ENCODE measurements around the gene LTBP1.

LTBP1 gene

GRCh38 chr2:33307659-33308270 lies 361.0 kb downstream of the LTBP1 start:
- DNase-seq (ENCODE audit: low read depth in 2 of 2) = no peak

GRCh38 chr2:33312355-33312754 lies 365.6 kb downstream of the LTBP1 start:
- peak; percentile 80 to 85 for DNase-seq (ENCODE audit: low read depth in 2 of 2)

GRCh38 chr2:33313039-33313438 lies 366.3 kb downstream of the LTBP1 start:
- no peak for DNase-seq (ENCODE audit: low read depth in 2 of 2)

GRCh38 chr2:33314541-33314940 lies 367.8 kb downstream of the LTBP1 start:
- DNase-seq (ENCODE audit: low read depth in 2 of 2) = no peak

- peak; percentile 81 to 84 for DNase-seq (ENCODE audit: low read depth in 2 of 2)
Measured at GRCh38 chr2:33316328-33316727, 369.6 kb downstream of the LTBP1 start.

GRCh38 chr2:33317369-33318007 lies 370.7 kb downstream of the LTBP1 start:
- no peak for DNase-seq (ENCODE audit: low read depth in 2 of 2)

GRCh38 chr2:33318456-33318855 lies 371.7 kb downstream of the LTBP1 start:
- no peak for DNase-seq (ENCODE audit: low read depth in 2 of 2)

GRCh38 chr2:33320573-33320972 lies 373.8 kb downstream of the LTBP1 start:
- DNase-seq (ENCODE audit: low read depth in 2 of 2) = no peak

- peak; percentile 79 to 81 for DNase-seq (ENCODE audit: low read depth in 2 of 2)
Measured at GRCh38 chr2:33321236-33321771, 374.6 kb downstream of the LTBP1 start.

- DNase-seq (ENCODE audit: low read depth in 2 of 2) = peak in 1 of 2 experiments; percentile 38
Measured at GRCh38 chr2:33321876-33322483, 375.2 kb downstream of the LTBP1 start.

GRCh38 chr2:33322612-33323011 lies 375.9 kb downstream of the LTBP1 start:
- DNase-seq (ENCODE audit: low read depth in 2 of 2) = no peak

- no peak for DNase-seq (ENCODE audit: low read depth in 2 of 2)
Measured at GRCh38 chr2:33323957-33324356, 377.2 kb downstream of the LTBP1 start.

GRCh38 chr2:33326100-33326499 lies 379.3 kb downstream of the LTBP1 start:
- no peak for DNase-seq (ENCODE audit: low read depth in 2 of 2)

- no peak for DNase-seq (ENCODE audit: low read depth in 2 of 2)
Measured at GRCh38 chr2:33333433-33333832, 386.7 kb downstream of the LTBP1 start.

- no peak for DNase-seq (ENCODE audit: low read depth in 2 of 2)
Measured at GRCh38 chr2:33334083-33334482, 387.3 kb downstream of the LTBP1 start.

- no peak for DNase-seq (ENCODE audit: low read depth in 2 of 2)
Measured at GRCh38 chr2:33335516-33335915, 388.8 kb downstream of the LTBP1 start.

- no peak for DNase-seq (ENCODE audit: low read depth in 2 of 2)
Measured at GRCh38 chr2:33336036-33336625, 389.4 kb downstream of the LTBP1 start.

GRCh38 chr2:33337385-33337960 lies 390.7 kb downstream of the LTBP1 start:
- DNase-seq (ENCODE audit: low read depth in 2 of 2) = no peak

GRCh38 chr2:33337981-33338380 lies 391.2 kb downstream of the LTBP1 start:
- no peak for DNase-seq (ENCODE audit: low read depth in 2 of 2)

GRCh38 chr2:33339269-33339668 lies 392.5 kb downstream of the LTBP1 start:
- no peak for DNase-seq (ENCODE audit: low read depth in 2 of 2)

- no peak for DNase-seq (ENCODE audit: low read depth in 2 of 2)
Measured at GRCh38 chr2:33340280-33340679, 393.5 kb downstream of the LTBP1 start.

GRCh38 chr2:33342171-33342570 lies 395.4 kb downstream of the LTBP1 start:
- no peak for DNase-seq (ENCODE audit: low read depth in 2 of 2)
